Ovary (tissue), 9 donors: Measurements from ENCODE around the gene LIN37. TPM values are rescaled to one million over a fixed set of nuclear protein-coding genes. Genes with fewer than 3 reads are reported as not detected.

ENCODE experiments used
- DNase-seq, 5 donors: peaks; one replicate each; pipeline ENCODE4 v3.0.0-alpha.2; 2019 to 2020
- H3K27ac ChIP-seq, 2 donors: fragments of 200-600 bp; one replicate each; pipeline versions ENCODE4 v1.5.1 to v1.8.0; 2019 to 2022
- H3K27me3 ChIP-seq: fragments of 200-600 bp; one replicate; pipeline ENCODE4 v1.8.0; 2022
- H3K36me3 ChIP-seq: fragments of 200-600 bp; sonication (generic); one replicate; pipeline ENCODE4 v1.5.1; 2019
- H3K4me1 ChIP-seq: one replicate; pipeline ENCODE4 v1.8.1; 2013; ENCODE audit warnings: mild to moderate bottlenecking, moderate library complexity; ENCODE audit not compliant: insufficient read depth
- H3K4me3 ChIP-seq: fragments of 200-600 bp; sonication (generic); one replicate; pipeline ENCODE4 v1.5.1; 2017
- H3K9me3 ChIP-seq, 2 donors: fragments of 200-600 bp in 1 of 2; sonication (generic) in 1 of 2; one replicate each; pipeline versions ENCODE4 v1.5.1 to v1.8.1; 2013 to 2019; ENCODE audit warnings: mild to moderate bottlenecking in 1 of 2, moderate library complexity in 1 of 2
- EP300 ChIP-seq: sonication (generic); formaldehyde crosslinking; IDR thresholded peaks from one replicate; pipeline ENCODE4 v1.6.1; 2017; ENCODE audit warnings: antibody characterized with exemption
- POLR2A ChIP-seq: fragments of 450-650 bp; IDR thresholded peaks from one replicate; pipeline ENCODE4 v1.6.1; 2017; ENCODE audit warnings: antibody characterized with exemption, mild to moderate bottlenecking, moderate library complexity
- WGBS, 3 donors: extraction: QIAGEN DNeasy Blood & Tissue Kit in 1 of 3; methylation state at CpG; one replicate each; pipeline versions ENCODE4 v1.1.5 to v1.1.7; 2013 to 2017; 5-methylcytosine and 5-hydroxymethylcytosine counted together
- intact Hi-C, 4 donors: fragments of 100-400 bp; cut with DNase I; formaldehyde crosslinking; loops; one replicate each; pipeline versions ENCODE4 v1.11.0 to v1.15.1; 2022 to 2023
- polyA plus RNA-seq, 2 donors: library from polyadenylated mRNA; stranded (reverse); fragments of 200-250 nt in 1 of 2; fragments of 350-450 nt in 1 of 2; fragmentation: Illumina TruSeq in 1 of 2; extraction: RNeasy Lipid Tissue Mini Kit (QIAGEN cat#74804) in 1 of 2; gene quantifications; one replicate each; pipeline ENCODE4 v1.2.3, GENCODE V29; 2013 to 2014
- total RNA-seq, 7 donors: library from RNA; depleted of rRNA in 2 of 7; stranded (reverse); fragments of >200 nt in 2 of 7; fragmentation: NEBNext Ultra II Directional in 3 of 7; extraction: Animal tissue kit (Norgen Biotek cat#: 25700) in 3 of 7; gene quantifications; one replicate each; pipeline versions ENCODE4 v1.1.0 to v1.2.4, GENCODE V29; 2016 to 2023
- TF ChIP-seq, protein P1 (sequence below), 3 donors: fragments of 450-650 bp in 2 of 3; fragments of 200-600 bp in 1 of 3; IDR thresholded peaks; one replicate each; pipeline versions ENCODE4 v1.5.1 to v1.8.0; 2016 to 2022; ENCODE audit warnings: antibody characterized with exemption in 3 of 3, mild to moderate bottlenecking in 1 of 3
- donor health status: DM: no; HTN: no; CAD: no; lungs with moderate emphysema.
- donor health status: DM: no; HTN: no; CAD: no.
- donor health status: Bipolar disorder and iron deficiency.
- donor health status: DM: yes; HTN: yes; CAD: no.
- donor health status: DM: no; HTN: no; CAD: no.
- donor health status: DM: yes; HTN: yes; CAD: no.

Gene LIN37
- total and polyA plus RNA-seq, 9 donors: 9.8 to 25.6 (median 19.1) TPM

DNA sequence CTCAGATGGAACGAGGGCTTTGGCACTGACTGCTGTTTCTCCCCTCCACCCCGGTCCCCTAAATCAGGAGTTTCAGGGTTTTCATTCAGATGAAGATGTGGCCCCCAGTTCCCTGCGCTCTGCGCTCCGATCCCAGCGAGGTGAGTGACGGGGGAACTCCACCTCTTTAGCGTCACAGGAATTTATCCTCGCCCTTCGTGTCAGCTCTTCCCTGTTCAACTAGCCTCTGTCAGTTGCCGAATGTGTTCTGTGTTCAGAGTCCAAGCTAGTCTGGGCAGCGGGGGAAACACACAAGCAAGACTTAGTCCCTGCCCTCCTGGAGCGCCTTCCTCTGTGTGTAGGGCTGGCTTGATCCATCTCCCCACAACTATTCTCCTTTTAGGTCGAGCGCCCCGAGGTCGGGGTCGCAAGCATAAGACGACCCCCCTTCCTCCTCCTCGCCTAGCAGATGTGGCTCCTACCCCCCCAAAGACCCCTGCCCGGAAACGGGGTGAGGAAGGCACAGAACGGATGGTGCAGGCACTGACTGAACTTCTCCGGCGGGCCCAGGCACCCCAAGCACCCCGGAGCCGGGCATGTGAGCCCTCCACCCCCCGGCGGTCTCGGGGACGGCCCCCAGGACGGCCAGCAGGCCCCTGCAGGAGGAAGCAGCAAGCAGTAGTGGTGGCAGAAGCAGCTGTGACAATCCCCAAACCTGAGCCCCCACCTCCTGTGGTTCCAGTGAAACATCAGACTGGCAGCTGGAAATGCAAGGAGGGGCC is 28.8 kb upstream of the LIN37 start:
- peak in 1 of 5 donors; percentile 33 for DNase-seq
- Histone ChIP-seq H3K27me3 (no peaks in the 10 kb centered on the region), H3K36me3 (no peaks in the 10 kb centered on the region), H3K4me3 (no peak overlapping the region), H3K9me3 (no peaks in the 10 kb centered on the region), H3K27ac (no peak overlapping the region), H3K4me1 (peaks cover 10% of the 10 kb centered on the region)
- TF ChIP-seq EP300: no peak
- TF ChIP-seq, protein P1, sequence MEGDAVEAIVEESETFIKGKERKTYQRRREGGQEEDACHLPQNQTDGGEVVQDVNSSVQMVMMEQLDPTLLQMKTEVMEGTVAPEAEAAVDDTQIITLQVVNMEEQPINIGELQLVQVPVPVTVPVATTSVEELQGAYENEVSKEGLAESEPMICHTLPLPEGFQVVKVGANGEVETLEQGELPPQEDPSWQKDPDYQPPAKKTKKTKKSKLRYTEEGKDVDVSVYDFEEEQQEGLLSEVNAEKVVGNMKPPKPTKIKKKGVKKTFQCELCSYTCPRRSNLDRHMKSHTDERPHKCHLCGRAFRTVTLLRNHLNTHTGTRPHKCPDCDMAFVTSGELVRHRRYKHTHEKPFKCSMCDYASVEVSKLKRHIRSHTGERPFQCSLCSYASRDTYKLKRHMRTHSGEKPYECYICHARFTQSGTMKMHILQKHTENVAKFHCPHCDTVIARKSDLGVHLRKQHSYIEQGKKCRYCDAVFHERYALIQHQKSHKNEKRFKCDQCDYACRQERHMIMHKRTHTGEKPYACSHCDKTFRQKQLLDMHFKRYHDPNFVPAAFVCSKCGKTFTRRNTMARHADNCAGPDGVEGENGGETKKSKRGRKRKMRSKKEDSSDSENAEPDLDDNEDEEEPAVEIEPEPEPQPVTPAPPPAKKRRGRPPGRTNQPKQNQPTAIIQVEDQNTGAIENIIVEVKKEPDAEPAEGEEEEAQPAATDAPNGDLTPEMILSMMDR (IDR thresholded peaks at IDR 0.05): no peak
- no peak for TF ChIP-seq POLR2A
- WGBS, 3 donors: 74 to 80% (median 75%) methylated on average over 32 of the region's 32 CpGs
- intact Hi-C loops: loop anchor here in 3 of 4 donors (5.0 to 10.0 kb wide), 2 partner anchors 95 to 172 kb away; partner anchors contain the start of genes TMEM147 (in 2 of the 3) and PRODH2 (in 1 of the 3)

DNA sequence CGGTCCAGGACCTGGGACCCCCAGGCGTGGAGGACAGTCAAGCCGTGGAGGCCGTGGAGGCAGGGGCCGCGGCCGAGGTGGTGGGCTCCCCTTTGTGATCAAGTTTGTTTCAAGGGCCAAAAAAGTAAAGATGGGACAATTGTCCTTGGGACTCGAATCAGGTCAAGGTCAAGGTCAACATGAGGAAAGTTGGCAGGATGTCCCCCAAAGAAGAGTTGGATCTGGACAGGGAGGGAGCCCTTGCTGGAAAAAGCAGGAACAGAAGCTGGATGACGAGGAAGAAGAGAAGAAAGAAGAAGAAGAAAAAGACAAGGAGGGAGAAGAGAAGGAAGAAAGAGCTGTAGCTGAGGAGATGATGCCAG is 28.2 kb upstream of the LIN37 start:
- H3K36me3 ChIP-seq: no peaks in the 10 kb centered on the region
- WGBS, 3 donors: 70 to 79% (median 74%) methylated on average over 9 of the region's 9 CpGs
- TF ChIP-seq EP300: no peak
- TF ChIP-seq POLR2A: no peak
- TF ChIP-seq, protein P1 (IDR thresholded peaks at IDR 0.05): no peak
- H3K4me1 ChIP-seq: peaks cover 10% of the 10 kb centered on the region
- no peak overlapping the region for H3K27ac ChIP-seq
- DNase-seq: peak in 2 of 5 donors; percentile 29 to 37
- no peaks in the 10 kb centered on the region for H3K9me3 ChIP-seq
- intact Hi-C loops: no loop called here
- no peaks in the 10 kb centered on the region for H3K27me3 ChIP-seq
- no peak overlapping the region for H3K4me3 ChIP-seq

DNA sequence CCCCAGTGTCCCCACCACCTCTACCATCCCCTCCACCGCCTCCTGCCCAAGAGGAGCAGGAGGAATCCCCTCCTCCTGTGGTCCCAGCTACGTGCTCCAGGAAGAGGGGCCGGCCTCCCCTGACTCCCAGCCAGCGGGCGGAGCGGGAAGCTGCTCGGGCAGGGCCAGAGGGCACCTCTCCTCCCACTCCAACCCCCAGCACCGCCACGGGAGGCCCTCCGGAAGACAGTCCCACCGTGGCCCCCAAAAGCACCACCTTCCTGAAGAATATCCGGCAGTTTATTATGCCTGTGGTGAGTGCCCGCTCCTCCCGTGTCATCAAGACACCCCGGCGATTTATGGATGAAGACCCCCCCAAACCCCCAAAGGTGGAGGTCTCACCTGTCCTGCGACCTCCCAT is 27.7 kb upstream of the LIN37 start:
- peak in 2 of 5 donors; percentile 24 to 28 for DNase-seq
- Histone ChIP-seq H3K27ac (no peak overlapping the region), H3K27me3 (no peaks in the 10 kb centered on the region), H3K4me1 (peaks cover 8% of the 10 kb centered on the region), H3K9me3 (no peaks in the 10 kb centered on the region), H3K36me3 (no peaks in the 10 kb centered on the region), H3K4me3 (no peak overlapping the region)
- TF ChIP-seq EP300 (no peak), POLR2A (no peak)
- TF ChIP-seq, protein P1 (IDR thresholded peaks at IDR 0.05): no peak
- intact Hi-C loops: no loop called here
- 62 to 73% (median 67%) methylated on average over 16 to 17 of the region's 17 CpGs for WGBS, 3 donors

DNA sequence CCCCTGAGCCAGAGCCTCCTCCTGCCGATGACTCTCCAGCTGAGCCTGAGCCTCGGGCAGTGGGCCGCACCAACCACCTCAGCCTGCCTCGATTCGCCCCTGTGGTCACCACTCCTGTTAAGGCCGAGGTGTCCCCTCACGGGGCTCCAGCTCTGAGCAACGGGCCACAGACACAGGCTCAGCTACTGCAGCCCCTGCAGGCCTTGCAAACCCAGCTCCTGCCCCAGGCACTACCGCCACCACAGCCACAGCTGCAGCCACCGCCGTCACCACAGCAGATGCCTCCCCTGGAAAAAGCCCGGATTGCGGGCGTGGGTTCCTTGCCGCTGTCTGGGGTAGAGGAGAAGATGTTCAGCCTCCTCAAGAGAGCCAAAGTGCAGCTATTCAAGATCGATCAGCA is 27.0 kb upstream of the LIN37 start:
- TF ChIP-seq EP300 (no peak), POLR2A (no peak)
- TF ChIP-seq, protein P1 (IDR thresholded peaks at IDR 0.05): no peak
- Histone ChIP-seq H3K4me1 (peaks cover 4% of the 10 kb centered on the region), H3K27ac (no peak overlapping the region), H3K4me3 (no peak overlapping the region), H3K9me3 (no peaks in the 10 kb centered on the region), H3K27me3 (no peaks in the 10 kb centered on the region), H3K36me3 (no peaks in the 10 kb centered on the region)
- DNase-seq: peak in 1 of 5 donors; percentile 21
- 91 to 92% (median 92%) methylated on average over 16 of the region's 16 CpGs for WGBS, 3 donors
- intact Hi-C loops: no loop called here
